Cardiac muscle cell (in vitro differentiated cells and primary cell): ENCODE measurements around the gene RHCE. TPM values are rescaled to one million over a fixed set of nuclear protein-coding genes. Genes with fewer than 3 reads are reported as not detected.
"Not testable (repeated sequence)": the region's sequence is repeated elsewhere in the genome, so short reads cannot be mapped to it uniquely, and the experiment has no call there.

Source experiments
- DNase-seq, 2 donors: peaks; one replicate each; pipeline versions ENCODE4 v3.0.0 to v3.0.0-alpha.2; 2010 to 2017; ENCODE audit warnings: low read depth in 1 of 2, low spot score in 1 of 2
- H3K27ac ChIP-seq: fragments of 200-600 bp; sonication (generic); 2 replicates; pipeline ENCODE4 v1.5.1; 2016
- H3K27me3 ChIP-seq: fragments of 200-600 bp; sonication (generic); 2 replicates; pipeline ENCODE4 v1.6.0; 2016; ENCODE audit warnings: control low read depth
- H3K36me3 ChIP-seq: fragments of 200-600 bp; sonication (generic); 2 replicates; pipeline ENCODE4 v1.5.1; 2016; ENCODE audit warnings: control low read depth
- H3K4me1 ChIP-seq: fragments of 200-600 bp; sonication (generic); 2 replicates; pipeline ENCODE4 v1.8.1; 2017; ENCODE audit warnings: low read depth, mild to moderate bottlenecking, mixed run types
- H3K4me3 ChIP-seq: fragments of 200-600 bp; sonication (generic); 2 replicates; pipeline ENCODE4 v1.5.1; 2016; ENCODE audit warnings: mild to moderate bottlenecking
- H3K9me3 ChIP-seq: fragments of 200-600 bp; sonication (generic); 2 replicates; pipeline ENCODE4 v1.5.1; 2017; ENCODE audit warnings: low read depth, mild to moderate bottlenecking, control low read depth
- polyA plus RNA-seq: library from polyadenylated mRNA; unstranded; fragments of >200 nt; fragmentation: Nextera tagmentation; extraction: Ambion mirVana; gene quantifications from 2 replicates; pipeline ENCODE4 v1.2.1, GENCODE V29; 2016
- total RNA-seq: library from RNA; depleted of rRNA; stranded (reverse); fragments of >200 nt; gene quantifications from 2 replicates; pipeline ENCODE4 v1.2.3, GENCODE V29; 2016

The RHCE gene
- total and polyA plus RNA-seq, 2 experiments from 2014 or later = 2.1 to 4.9 TPM

DNA sequence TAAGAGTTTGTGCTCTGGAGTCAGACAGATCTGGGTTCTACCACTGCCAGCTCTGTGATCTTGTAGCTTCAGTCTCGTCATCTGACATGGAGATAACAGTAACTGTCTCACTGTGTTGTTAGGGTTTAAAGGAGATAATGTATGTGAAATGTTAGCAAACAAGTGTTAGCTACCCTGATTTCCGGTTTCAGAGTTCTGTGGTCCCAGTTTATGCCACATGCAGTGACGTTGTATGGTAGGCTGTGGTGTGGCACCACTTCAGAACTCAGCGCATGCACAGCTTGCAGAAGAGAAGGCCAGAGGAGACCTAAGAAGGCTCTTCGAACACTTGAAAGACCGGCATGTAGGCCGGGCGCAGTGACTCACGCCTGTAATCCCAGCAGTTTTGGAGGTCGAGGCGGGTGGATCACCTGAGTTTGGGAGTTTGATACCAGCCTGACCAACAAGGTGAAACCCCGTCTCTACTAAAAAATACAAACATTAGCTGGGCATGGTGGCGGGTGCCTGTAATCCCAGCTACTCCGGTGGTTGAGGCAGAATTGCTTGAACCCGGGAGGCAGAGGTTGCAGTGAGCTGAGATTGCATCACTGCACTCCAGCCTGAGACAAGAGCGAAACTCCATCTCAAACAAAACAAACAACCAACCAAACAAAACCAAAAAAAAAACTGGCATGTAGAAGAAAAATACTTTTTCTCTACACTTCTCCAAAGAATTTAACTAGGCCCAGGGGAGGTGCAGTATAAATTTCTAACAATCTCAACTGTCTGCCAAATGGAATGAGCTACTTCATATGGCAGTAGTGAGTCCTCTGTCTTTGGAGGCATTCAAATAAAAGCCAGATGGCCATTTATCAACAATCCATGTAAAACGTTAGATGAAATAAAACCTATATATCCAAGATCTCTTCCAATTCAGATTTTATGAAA, 92.5 kb downstream of the RHCE start:
- not testable (repeated sequence) for H3K36me3 ChIP-seq, H3K4me3 ChIP-seq, H3K27me3 ChIP-seq, H3K4me1 ChIP-seq, DNase-seq, H3K27ac ChIP-seq, H3K9me3 ChIP-seq

DNA sequence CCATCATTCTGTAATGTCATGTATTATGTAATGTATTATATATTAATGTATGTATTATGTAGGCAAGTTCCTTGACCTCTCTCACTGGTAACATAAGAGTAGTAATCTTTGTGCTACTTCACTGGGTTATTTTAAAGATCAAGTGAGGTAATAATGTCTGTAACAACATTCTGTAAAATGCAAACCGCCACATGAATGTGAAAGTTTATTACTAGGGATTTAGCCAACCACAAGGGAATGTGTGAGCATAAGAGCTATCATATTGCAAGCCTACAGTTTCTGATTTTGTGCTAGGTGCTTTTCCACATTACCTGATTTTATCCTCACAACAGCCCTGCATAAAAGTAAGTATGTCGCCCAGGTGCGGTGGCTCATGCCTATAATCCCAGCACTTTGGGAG, 96.2 kb downstream of the RHCE start:
- DNase-seq, H3K4me1 ChIP-seq: not testable (repeated sequence)

DNA sequence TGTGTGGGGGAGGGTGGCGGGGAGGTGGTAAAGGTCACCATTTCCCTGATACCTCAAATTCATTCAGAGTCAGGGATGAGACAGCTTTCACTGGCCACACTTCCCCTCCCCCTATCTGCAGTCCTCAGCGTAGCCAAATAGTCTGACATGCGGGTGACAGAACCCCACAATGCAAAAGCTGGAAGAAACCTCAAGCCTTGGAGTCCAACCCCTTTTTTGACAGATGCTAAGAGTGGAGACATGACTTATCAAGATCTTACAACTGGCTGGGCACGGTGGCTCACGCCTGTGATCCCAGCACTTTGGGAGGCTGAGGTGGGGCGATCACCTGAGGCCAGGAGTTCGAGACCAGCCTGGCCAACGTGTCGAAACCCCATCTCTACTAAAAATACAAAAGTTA, 98.5 kb downstream of the RHCE start:
- DNase-seq, H3K9me3 ChIP-seq, H3K27me3 ChIP-seq, H3K4me3 ChIP-seq, H3K36me3 ChIP-seq, H3K27ac ChIP-seq, H3K4me1 ChIP-seq: not testable (repeated sequence)

More for the DNA sequence above, 96.2 kb downstream of the RHCE start:
- not testable (repeated sequence) for H3K4me3 ChIP-seq, H3K27ac ChIP-seq, H3K27me3 ChIP-seq, H3K9me3 ChIP-seq, H3K36me3 ChIP-seq

DNA sequence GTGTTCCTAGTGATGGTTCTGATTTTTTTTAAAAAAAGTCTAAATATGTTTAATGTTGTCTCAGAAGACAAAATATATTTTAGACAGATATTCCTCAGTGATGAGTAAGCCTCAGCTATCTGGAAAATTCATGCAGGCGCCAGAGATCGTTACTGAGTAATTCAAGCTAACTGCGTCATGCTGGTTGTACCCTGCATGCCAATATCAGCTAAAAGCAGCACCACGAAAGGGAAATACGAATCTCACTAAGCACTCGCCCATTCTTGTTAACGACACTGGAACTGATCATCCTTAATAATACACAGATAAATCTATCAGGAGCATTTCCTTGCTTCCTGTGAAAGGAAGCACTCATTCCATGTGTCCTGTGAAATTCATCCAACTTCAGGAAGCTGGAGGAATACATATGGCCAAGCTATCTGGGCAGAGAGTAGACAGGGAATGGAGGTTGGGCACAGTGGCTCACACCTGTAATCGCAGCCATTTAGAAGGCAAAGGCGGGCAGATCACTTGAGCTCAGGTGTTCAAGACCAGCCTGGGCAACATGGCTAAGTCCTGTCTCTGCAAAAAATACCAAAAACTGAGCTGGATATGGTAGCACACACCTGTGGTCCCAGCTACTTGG, 100.2 kb downstream of the RHCE start:
- not testable (repeated sequence) for H3K27ac ChIP-seq

DNA sequence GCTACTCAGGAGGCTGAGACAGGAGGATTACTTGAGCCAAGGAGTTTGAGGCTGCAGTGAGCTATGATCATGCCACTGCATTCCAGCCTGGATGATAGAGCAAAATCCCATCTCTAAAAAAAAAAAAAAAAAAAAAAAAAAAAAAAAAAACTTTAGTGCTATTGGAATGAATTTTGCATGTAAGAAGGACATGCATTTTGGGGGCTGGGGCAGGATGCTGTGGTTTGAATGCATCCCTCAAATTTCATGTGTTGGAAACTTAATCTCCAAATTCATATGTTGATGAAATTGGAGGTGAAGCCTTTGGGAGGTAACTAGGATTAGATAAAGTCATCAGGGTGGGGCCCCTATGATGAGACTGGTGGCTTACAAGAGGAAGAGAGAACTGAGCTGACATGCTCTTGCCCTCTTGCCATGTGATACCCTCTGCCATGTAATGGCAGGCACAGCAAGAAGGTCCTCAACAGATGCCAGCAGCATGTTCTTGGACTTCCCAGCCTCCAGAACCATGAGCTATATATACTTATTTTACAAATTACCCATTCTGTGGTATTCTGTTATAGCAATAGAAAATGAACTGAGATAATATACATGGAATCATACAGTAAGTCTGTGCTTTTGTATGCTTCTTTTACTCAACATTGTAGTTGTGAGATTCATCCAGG, 107.7 kb downstream of the RHCE start:
- DNase-seq, H3K4me1 ChIP-seq, H3K4me3 ChIP-seq, H3K9me3 ChIP-seq, H3K27me3 ChIP-seq, H3K27ac ChIP-seq, H3K36me3 ChIP-seq: not testable (repeated sequence)

More for the DNA sequence above, 100.2 kb downstream of the RHCE start:
- H3K4me1 ChIP-seq, H3K9me3 ChIP-seq, H3K4me3 ChIP-seq, DNase-seq, H3K27me3 ChIP-seq, H3K36me3 ChIP-seq: not testable (repeated sequence)

Other genes starting within 250 kb of the RHCE start
- 29.3 and 50.0 TPM in 2 replicates for gene SYF2, start 188.3 kb downstream of the RHCE start, total RNA-seq
- 44.6 and 53.4 TPM in 2 replicates for gene SYF2, start 188.3 kb downstream of the RHCE start, polyA plus RNA-seq
- gene RSRP1, start 173.4 kb downstream of the RHCE start, total RNA-seq = 211 and 231 TPM in 2 replicates
- 161 and 223 TPM in 2 replicates for gene RSRP1, start 173.4 kb downstream of the RHCE start, polyA plus RNA-seq
- 0.74 TPM in 1 of 2 replicates, not detected in the other for gene RHD, start 148.3 kb downstream of the RHCE start, total RNA-seq
- 0.70 and 1.1 TPM in 2 replicates for gene RHD, start 148.3 kb downstream of the RHCE start, polyA plus RNA-seq
- gene TMEM50A, start 82.5 kb downstream of the RHCE start, total RNA-seq = 53.9 and 97.7 TPM in 2 replicates
- gene TMEM50A, start 82.5 kb downstream of the RHCE start, polyA plus RNA-seq = 229 and 248 TPM in 2 replicates
- gene MACO1, start 10.1 kb upstream of the RHCE start, total RNA-seq = 12.5 and 13.8 TPM in 2 replicates
- gene MACO1, start 10.1 kb upstream of the RHCE start, polyA plus RNA-seq = 10.6 and 12.3 TPM in 2 replicates
- gene LDLRAP1, start 122.8 kb upstream of the RHCE start, total RNA-seq = 15.8 and 16.4 TPM in 2 replicates
- gene LDLRAP1, start 122.8 kb upstream of the RHCE start, polyA plus RNA-seq = 12.2 and 21.8 TPM in 2 replicates
- 85.7 and 118 TPM in 2 replicates for gene MAN1C1, start 196.0 kb upstream of the RHCE start, total RNA-seq
- gene MAN1C1, start 196.0 kb upstream of the RHCE start, polyA plus RNA-seq = 88.8 and 130 TPM in 2 replicates